Transverse colon (tissue), 4 donors: ENCODE measurements around the gene PRKAG1. TPM values are rescaled to one million over a fixed set of nuclear protein-coding genes. Genes with fewer than 3 reads are reported as not detected.

Experiments
- DNase-seq: peaks from one replicate; pipeline ENCODE4 v3.0.0-alpha.2; 2019
- H3K27ac ChIP-seq, 4 donors: fragments of 200-600 bp; sonication (generic); 2 replicates each; pipeline ENCODE4 v1.5.1; 2016 to 2018; ENCODE audit warnings: inconsistent platforms in 4 of 4
- H3K27me3 ChIP-seq: fragments of 200-600 bp; sonication (generic); 2 replicates; pipeline ENCODE4 v1.5.1; 2017; ENCODE audit warnings: inconsistent platforms
- H3K36me3 ChIP-seq, 4 donors: fragments of 200-600 bp; sonication (generic); 2 replicates each; pipeline ENCODE4 v1.5.1; 2017 to 2019; ENCODE audit warnings: inconsistent platforms in 4 of 4
- H3K4me1 ChIP-seq, 4 donors: fragments of 200-600 bp; sonication (generic); 2 replicates each; pipeline ENCODE4 v1.5.1; 2017 to 2020; ENCODE audit warnings: inconsistent platforms in 4 of 4
- H3K4me3 ChIP-seq, 4 donors: fragments of 200-600 bp; sonication (generic); 1 replicate in 1 of 4; 2 replicates in 3 of 4; pipeline versions ENCODE4 v1.5.1 to v1.6.1; 2017 to 2019; ENCODE audit warnings: inconsistent platforms in 4 of 4
- H3K9me3 ChIP-seq, 2 donors: fragments of 200-600 bp; sonication (generic); 2 replicates each; pipeline ENCODE4 v1.5.1; 2017 to 2019; ENCODE audit warnings: inconsistent platforms in 2 of 2
- CTCF ChIP-seq, 5 experiments: fragments of 200-600 bp in 3 of 5; fragments of 450-650 bp in 2 of 5; sonication (generic) in 3 of 5; IDR thresholded peaks; 1 replicate in 2 of 5; 2 replicates in 3 of 5; pipeline ENCODE4 v1.5.1; 2016 to 2017; ENCODE audit warnings: antibody characterized with exemption in 5 of 5, inconsistent platforms in 3 of 5, mild to moderate bottlenecking in 2 of 5, moderate library complexity in 1 of 5
- EP300 ChIP-seq: sonication (generic); formaldehyde crosslinking; IDR thresholded peaks from one replicate; pipeline ENCODE4 v1.6.1; 2017; ENCODE audit warnings: antibody characterized with exemption, low read depth
- POLR2A ChIP-seq: fragments of 450-650 bp; IDR thresholded peaks from one replicate; pipeline ENCODE4 v1.6.1; 2016; ENCODE audit warnings: antibody characterized with exemption, mild to moderate bottlenecking, moderate library complexity
- POLR2AphosphoS5 ChIP-seq, 3 donors: sonication (generic); formaldehyde crosslinking; IDR thresholded peaks; one replicate each; pipeline ENCODE4 v1.6.1; 2016; ENCODE audit warnings: antibody characterized with exemption in 3 of 3
- WGBS, 2 donors: methylation state at CpG; one replicate each; pipeline ENCODE4 v1.1.5; 2018; ENCODE audit warnings: low coverage in 1 of 2; 5-methylcytosine and 5-hydroxymethylcytosine counted together
- in situ Hi-C, 4 donors: fragments of 200-750 bp; cut with MboI; loops; one replicate each; pipeline versions ENCODE4 v1.15.0 to v1.15.1; 2017; ENCODE audit warnings: low sequenced_read_pairs in 3 of 4, low pct_ligation_motif_present in 1 of 4, low pct_unique_long_range_greater_than_20kb in 1 of 4
- intact Hi-C: fragments of 100-400 bp; cut with DNase I; formaldehyde crosslinking; loops from one replicate; pipeline ENCODE4 v1.15.1; 2023; ENCODE audit warnings: low total_unique reads
- total RNA-seq, 4 donors: library from RNA; depleted of rRNA; stranded (reverse); fragments of >200 nt; gene quantifications; one replicate each; pipeline ENCODE4 v1.1.0, GENCODE V29; 2016

The PRKAG1 gene
- total RNA-seq, 4 donors from 2014 or later: 21.7 to 44.0 (median 42.3) TPM

- H3K9me3 ChIP-seq: no peaks in the 10 kb centered on the region
- H3K36me3 ChIP-seq: peaks cover 0 to 30% (median 13%) of the 10 kb centered on the region in 4 donors
- no peak overlapping the region for H3K27ac ChIP-seq
- DNase-seq: peak; percentile 6
- WGBS, 2 donors: 91% methylated on average over 15 of the region's 15 CpGs; no CpG with 5 or more reads in 1 of the 2 donors
- no peak overlapping the region for H3K4me3 ChIP-seq
- no peaks in the 10 kb centered on the region for H3K27me3 ChIP-seq
- no peak for TF ChIP-seq POLR2AphosphoS5 (IDR thresholded peaks at IDR 0.05)
- no peak for TF ChIP-seq EP300
- TF ChIP-seq POLR2A: no peak
- TF ChIP-seq CTCF (IDR thresholded peaks at IDR 0.05): no peak
- intact Hi-C loops: no loop called here
- peaks cover 3 to 13% (median 7%) of the 10 kb centered on the region in 4 donors for H3K4me1 ChIP-seq
- in situ Hi-C loops: no loop called here
Observed at GRCh38 chr12:49022558-49023178, 4.1 kb upstream of the PRKAG1 start.

GRCh38 chr12:49021292-49021915 is 2.8 kb upstream of the PRKAG1 start:
- H3K27me3 ChIP-seq: no peaks in the 10 kb centered on the region
- in situ Hi-C loops (no loop called here), intact Hi-C loops (no loop called here)
- DNase-seq: peak; percentile 6
- WGBS, 2 donors: 81 to 83% methylated on average over 5 to 11 of the region's 11 CpGs
- H3K36me3 ChIP-seq: peaks cover 0 to 20% (median 8%) of the 10 kb centered on the region in 4 donors
- H3K27ac ChIP-seq: no peak overlapping the region
- TF ChIP-seq POLR2AphosphoS5 (IDR thresholded peaks at IDR 0.05): no peak
- TF ChIP-seq EP300: no peak
- TF ChIP-seq POLR2A: no peak
- TF ChIP-seq CTCF (IDR thresholded peaks at IDR 0.05): no peak
- no peak overlapping the region for H3K4me3 ChIP-seq
- H3K9me3 ChIP-seq: no peaks in the 10 kb centered on the region
- peaks cover 8 to 22% (median 12%) of the 10 kb centered on the region in 4 donors for H3K4me1 ChIP-seq

GRCh38 chr12:49020441-49020840 is 1.9 kb upstream of the PRKAG1 start:
- DNase-seq: peak; percentile 7
- TF ChIP-seq POLR2A (no peak), POLR2AphosphoS5 (IDR thresholded peaks at IDR 0.05) (no peak), EP300 (no peak), CTCF (IDR thresholded peaks at IDR 0.05) (no peak)
- WGBS, 2 donors: 63 to 79% methylated on average over 2 to 4 of the region's 6 CpGs
- H3K4me3 ChIP-seq: no peak overlapping the region
- peak overlapping the region in 1 of 4 donors; percentile 96 for H3K27ac ChIP-seq
- H3K27me3 ChIP-seq: no peaks in the 10 kb centered on the region
- H3K4me1 ChIP-seq: peaks cover 8 to 22% (median 12%) of the 10 kb centered on the region in 4 donors
- H3K36me3 ChIP-seq: peaks cover 0 to 20% (median 6%) of the 10 kb centered on the region in 4 donors
- in situ Hi-C loops (no loop called here), intact Hi-C loops (no loop called here)
- no peaks in the 10 kb centered on the region for H3K9me3 ChIP-seq

- Histone ChIP-seq H3K4me1 (peaks cover 8 to 22% (median 12%) of the 10 kb centered on the region in 4 donors), H3K36me3 (peaks cover 0 to 12% (median 2%) of the 10 kb centered on the region in 4 donors), H3K9me3 (no peaks in the 10 kb centered on the region), H3K4me3 (peak overlapping the region in 1 of 4 donors; percentile 99), H3K27ac (peak overlapping the region; percentile 86 to 99 (median 97)), H3K27me3 (no peaks in the 10 kb centered on the region)
- TF ChIP-seq POLR2AphosphoS5 (IDR thresholded peaks at IDR 0.05) (no peak), CTCF (IDR thresholded peaks at IDR 0.05) (peak in 2 of 5 experiments; percentile 4 to 11)
- WGBS, 2 donors: 65 to 86% methylated on average over 5 to 10 of the region's 10 CpGs
- in situ Hi-C loops: no loop called here
- intact Hi-C loops: no loop called here
- peak; percentile 38 for DNase-seq
Observed at GRCh38 chr12:49019443-49020324, 1.1 kb upstream of the PRKAG1 start.
